T-helper 2 cell treated with Interferon-gamma antibody and Interleukin-4, amounts not matched to agents 5 μg/mL and 100 μg/mL, for 36 hours (primary cell): ENCODE results near the gene BACE1-AS.
"Not testable (repeated sequence)": the region's sequence is repeated elsewhere in the genome, so short reads cannot be mapped to it uniquely, and the experiment has no call there.

Experiments
- DNase-seq: peaks from one replicate; pipeline ENCODE4 v3.0.0; 2021; ENCODE audit warnings: low spot score
- H3K27ac Mint-ChIP-seq: one replicate; pipeline ENCODE4 v1.8.0; 2021; ENCODE audit warnings: mild to moderate bottlenecking, mixed read lengths
- H3K27me3 Mint-ChIP-seq: one replicate; pipeline ENCODE4 v1.8.0; 2021; ENCODE audit warnings: low read depth, mixed read lengths
- H3K36me3 Mint-ChIP-seq: one replicate; pipeline ENCODE4 v1.8.0; 2021; ENCODE audit warnings: low read depth, mixed read lengths
- H3K4me1 Mint-ChIP-seq: one replicate; pipeline ENCODE4 v1.8.0; 2021; ENCODE audit warnings: low read depth, mixed read lengths
- H3K4me3 Mint-ChIP-seq: one replicate; pipeline ENCODE4 v1.8.0; 2022; ENCODE audit warnings: mild to moderate bottlenecking, moderate library complexity, mixed read lengths
- H3K9me3 Mint-ChIP-seq: one replicate; pipeline ENCODE4 v1.8.0; 2021; ENCODE audit warnings: mixed read lengths

BACE1-AS gene

DNA sequence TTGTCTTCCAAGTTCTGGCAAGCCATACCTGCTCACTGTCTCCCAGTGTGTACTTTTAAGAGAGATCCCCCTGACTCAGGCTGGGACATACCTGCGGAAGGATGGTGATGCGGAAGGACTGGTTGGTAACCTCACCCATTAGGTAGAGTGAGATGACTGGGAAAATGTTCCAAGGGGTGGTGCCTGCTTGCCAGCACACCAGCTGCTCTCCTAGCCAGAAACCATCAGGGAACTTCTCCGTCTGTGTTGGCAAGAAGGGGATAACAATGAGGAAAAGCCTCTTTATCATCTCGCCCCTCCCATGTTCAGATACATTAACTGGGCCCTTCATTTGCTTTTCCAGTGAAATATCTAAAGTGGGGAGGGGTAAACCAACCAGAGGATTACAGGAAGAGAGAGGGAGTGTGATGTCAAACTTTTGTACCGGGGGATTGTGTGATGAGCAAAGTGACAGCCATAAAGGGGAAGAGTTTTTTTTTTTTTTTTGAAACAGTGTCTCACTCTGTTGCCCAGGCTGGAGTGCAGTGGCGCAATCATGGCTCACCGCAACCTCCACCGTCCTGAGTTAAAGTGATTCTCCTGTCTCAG, at the start of gene BACE1-AS:
TSS of gene BACE1-AS (plus strand) at position 538 of the 588 bp plus-strand sequence.
- H3K27me3 Mint-ChIP-seq = no peaks in the 10 kb centered on the region
- H3K36me3 Mint-ChIP-seq = peaks cover 2% of the 10 kb centered on the region
- peaks cover 3% of the 10 kb centered on the region for H3K4me1 Mint-ChIP-seq
- no peak within 1 kb of the TSS for H3K27ac Mint-ChIP-seq
- H3K9me3 Mint-ChIP-seq = no peaks in the 10 kb centered on the region
- H3K4me3 Mint-ChIP-seq = no peak within 1 kb of the TSS
- no peak for DNase-seq

DNA sequence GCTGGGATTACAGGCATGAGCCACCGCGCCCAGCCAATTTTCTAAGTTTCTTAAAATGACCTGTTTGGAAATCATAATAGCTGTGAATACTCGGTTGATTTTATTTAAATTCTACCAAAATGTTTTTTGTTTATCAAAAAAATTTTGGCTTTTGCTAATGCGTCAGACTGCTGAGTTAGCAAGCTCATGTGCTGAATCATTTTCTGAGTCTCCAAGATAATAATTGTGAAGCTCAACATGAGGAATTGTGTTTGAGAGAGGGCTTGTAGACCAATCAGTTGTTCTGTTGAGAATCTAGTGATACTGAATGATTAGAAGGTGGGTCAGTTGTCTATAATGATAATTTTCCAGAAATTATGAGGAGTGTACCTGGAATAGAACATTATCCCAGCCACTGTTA, 42.8 kb upstream of the BACE1-AS start:
- H3K27ac Mint-ChIP-seq = no peak overlapping the region
- no peak for DNase-seq
- peaks cover 2% of the 10 kb centered on the region for H3K4me1 Mint-ChIP-seq
- no peaks in the 10 kb centered on the region for H3K27me3 Mint-ChIP-seq
- peaks cover 26% of the 10 kb centered on the region for H3K36me3 Mint-ChIP-seq
- no peaks in the 10 kb centered on the region for H3K9me3 Mint-ChIP-seq
- no peak overlapping the region for H3K4me3 Mint-ChIP-seq

- no peak overlapping the region for H3K4me3 Mint-ChIP-seq
- no peaks in the 10 kb centered on the region for H3K9me3 Mint-ChIP-seq
- DNase-seq = no peak
Observed at GRCh38 chr11:117249571-117249970, 41.6 kb upstream of the BACE1-AS start.

GRCh38 chr11:117251506-117251905, 39.6 kb upstream of the BACE1-AS start:
- H3K9me3 Mint-ChIP-seq = no peaks in the 10 kb centered on the region
- H3K27ac Mint-ChIP-seq = no peak overlapping the region
- peaks cover 19% of the 10 kb centered on the region for H3K36me3 Mint-ChIP-seq
- no peaks in the 10 kb centered on the region for H3K27me3 Mint-ChIP-seq
- no peak overlapping the region for H3K4me3 Mint-ChIP-seq
- DNase-seq = no peak
- peaks cover 4% of the 10 kb centered on the region for H3K4me1 Mint-ChIP-seq

More at GRCh38 chr11:117249571-117249970, 41.6 kb upstream of the BACE1-AS start:
- H3K27ac Mint-ChIP-seq = no peak overlapping the region
- peaks cover 2% of the 10 kb centered on the region for H3K4me1 Mint-ChIP-seq
- H3K27me3 Mint-ChIP-seq = no peaks in the 10 kb centered on the region
- peaks cover 26% of the 10 kb centered on the region for H3K36me3 Mint-ChIP-seq

DNA sequence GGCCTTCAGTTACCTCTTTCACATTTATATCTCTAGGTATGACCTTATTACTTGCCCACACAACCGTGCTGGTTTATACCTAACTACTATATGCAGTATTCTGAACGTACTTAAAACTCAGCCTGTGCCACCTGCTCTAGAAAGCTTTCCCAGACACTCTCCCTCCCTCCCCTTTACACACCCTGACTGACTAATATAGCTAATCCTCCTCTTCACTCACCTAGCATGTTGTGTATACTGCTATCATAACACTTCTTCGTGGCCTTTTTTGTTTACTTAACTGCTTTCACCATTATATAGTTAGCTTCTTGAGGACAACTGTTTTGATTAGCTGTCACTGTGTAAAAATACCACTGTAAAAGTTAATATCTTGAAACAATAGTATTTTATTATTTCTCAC, 35.2 kb upstream of the BACE1-AS start:
- DNase-seq = no peak
- Mint-ChIP-seq H3K9me3 (no peaks in the 10 kb centered on the region), H3K27me3 (no peaks in the 10 kb centered on the region), H3K4me3 (no peak overlapping the region), H3K4me1 (peaks cover 6% of the 10 kb centered on the region), H3K27ac (no peak overlapping the region), H3K36me3 (peaks cover 13% of the 10 kb centered on the region)

DNA sequence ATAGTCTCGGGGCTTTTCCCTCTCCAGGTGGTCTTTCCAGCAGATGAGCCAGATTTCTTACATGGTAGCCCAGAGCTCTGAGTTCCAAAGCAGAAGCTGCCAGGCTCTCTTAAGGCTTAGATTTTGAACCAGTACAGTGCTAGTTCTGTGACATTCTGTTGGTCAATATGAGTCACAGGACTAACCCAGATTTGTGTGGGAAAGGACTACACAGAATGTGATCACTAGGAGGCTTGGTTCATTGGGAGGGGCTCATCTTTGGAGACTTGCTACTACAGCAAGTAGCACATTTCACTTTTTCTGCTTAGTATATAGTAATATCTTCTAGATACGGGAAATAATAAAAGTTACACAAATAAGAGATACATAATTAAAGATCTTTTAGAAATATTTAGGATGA, 34.6 kb upstream of the BACE1-AS start:
- H3K4me3 Mint-ChIP-seq = no peak overlapping the region
- DNase-seq = no peak
- H3K36me3 Mint-ChIP-seq = peaks cover 12% of the 10 kb centered on the region
- no peaks in the 10 kb centered on the region for H3K9me3 Mint-ChIP-seq
- H3K27me3 Mint-ChIP-seq = no peaks in the 10 kb centered on the region
- H3K4me1 Mint-ChIP-seq = peaks cover 5% of the 10 kb centered on the region
- no peak overlapping the region for H3K27ac Mint-ChIP-seq

GRCh38 chr11:117258576-117258975, 32.6 kb upstream of the BACE1-AS start:
- H3K27ac Mint-ChIP-seq = no peak overlapping the region
- H3K4me1 Mint-ChIP-seq = peaks cover 4% of the 10 kb centered on the region
- H3K36me3 Mint-ChIP-seq = peaks cover 12% of the 10 kb centered on the region
- DNase-seq = no peak
- H3K27me3 Mint-ChIP-seq = no peaks in the 10 kb centered on the region
- H3K9me3 Mint-ChIP-seq = no peaks in the 10 kb centered on the region
- no peak overlapping the region for H3K4me3 Mint-ChIP-seq

GRCh38 chr11:117259417-117259816, 31.7 kb upstream of the BACE1-AS start:
- DNase-seq = no peak
- H3K27me3 Mint-ChIP-seq = no peaks in the 10 kb centered on the region
- H3K9me3 Mint-ChIP-seq = no peaks in the 10 kb centered on the region
- no peak overlapping the region for H3K27ac Mint-ChIP-seq
- H3K36me3 Mint-ChIP-seq = peaks cover 9% of the 10 kb centered on the region
- peaks cover 4% of the 10 kb centered on the region for H3K4me1 Mint-ChIP-seq
- no peak overlapping the region for H3K4me3 Mint-ChIP-seq

DNA sequence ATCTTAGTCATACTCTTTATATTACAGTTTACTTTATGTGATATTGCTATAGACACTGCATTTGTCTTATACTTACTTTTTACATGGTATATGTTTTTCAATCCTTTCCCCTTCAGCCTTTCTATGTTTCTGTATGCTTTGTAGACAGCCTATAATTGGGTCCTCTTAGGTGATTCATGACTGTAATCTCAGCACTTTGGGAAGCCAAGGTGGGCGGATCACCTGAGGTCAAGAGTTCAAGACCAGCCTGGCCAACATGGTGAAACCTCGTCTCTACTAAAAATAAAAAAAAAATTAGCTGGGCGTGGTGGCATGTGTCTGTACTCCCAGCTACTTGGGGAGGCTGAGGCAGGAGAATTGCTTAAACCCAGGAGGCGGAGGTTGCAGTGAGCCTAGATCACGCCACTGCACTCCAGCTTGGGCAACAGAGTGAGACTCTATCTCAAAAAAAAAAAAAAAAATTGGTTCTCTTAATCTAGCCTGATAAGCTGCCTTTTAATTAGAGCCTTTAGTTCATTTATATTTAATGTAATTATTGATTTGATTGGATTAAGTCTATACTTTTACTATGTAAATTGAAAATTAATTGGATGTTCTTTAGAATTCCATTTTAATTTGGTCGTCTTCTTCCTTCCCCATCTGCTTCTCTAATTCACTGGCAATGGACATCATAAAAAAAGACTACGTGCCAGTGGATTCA, 26.4 kb upstream of the BACE1-AS start:
- H3K36me3 Mint-ChIP-seq, H3K4me3 Mint-ChIP-seq, DNase-seq, H3K4me1 Mint-ChIP-seq, H3K27ac Mint-ChIP-seq, H3K9me3 Mint-ChIP-seq, H3K27me3 Mint-ChIP-seq: not testable (repeated sequence)

DNA sequence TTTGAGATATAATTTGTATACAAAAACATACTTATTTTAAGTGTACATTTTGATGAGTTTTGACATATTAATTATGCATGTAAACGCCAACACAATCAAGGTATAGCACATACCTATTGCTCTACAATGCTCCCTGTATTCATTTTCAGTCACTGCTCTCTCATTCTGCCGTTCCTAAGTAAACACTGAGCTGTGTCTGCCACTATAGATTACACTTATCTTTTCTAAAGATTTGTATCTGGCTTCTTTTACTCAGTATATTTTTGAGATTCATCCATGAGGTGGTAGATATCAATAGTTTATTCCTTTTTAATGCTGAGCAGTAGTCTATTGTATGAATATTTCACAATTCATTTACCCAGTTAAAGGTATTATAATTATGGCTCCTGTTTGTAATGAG, 25.4 kb upstream of the BACE1-AS start:
- no peaks in the 10 kb centered on the region for H3K9me3 Mint-ChIP-seq
- no peaks in the 10 kb centered on the region for H3K4me1 Mint-ChIP-seq
- no peak overlapping the region for H3K27ac Mint-ChIP-seq
- no peak for DNase-seq
- no peak overlapping the region for H3K4me3 Mint-ChIP-seq
- H3K36me3 Mint-ChIP-seq = peaks cover 5% of the 10 kb centered on the region
- H3K27me3 Mint-ChIP-seq = no peaks in the 10 kb centered on the region

DNA sequence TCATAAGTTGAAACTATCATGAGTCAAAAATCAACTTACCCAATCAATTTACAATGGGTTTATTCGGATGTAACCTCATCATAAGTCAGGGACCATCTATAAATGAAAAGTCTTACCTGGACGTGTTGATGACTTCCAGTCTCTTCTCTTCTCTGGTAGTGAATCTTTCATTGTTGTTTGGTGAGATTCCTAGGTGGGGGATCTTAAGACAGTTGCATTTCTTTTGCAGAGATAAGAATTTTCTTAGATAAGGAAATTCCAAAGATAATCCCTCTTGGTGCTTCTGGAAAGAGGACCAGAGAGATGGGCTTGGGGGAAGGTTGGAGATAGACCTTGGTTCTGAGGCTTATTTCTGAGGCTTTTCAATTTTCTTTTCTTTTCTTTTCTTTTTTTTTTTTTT, 21.3 kb upstream of the BACE1-AS start:
- Mint-ChIP-seq H3K27ac (no peak overlapping the region), H3K4me3 (no peak overlapping the region), H3K4me1 (no peaks in the 10 kb centered on the region), H3K27me3 (no peaks in the 10 kb centered on the region), H3K9me3 (peaks cover 3% of the 10 kb centered on the region), H3K36me3 (peaks cover 12% of the 10 kb centered on the region)
- DNase-seq = no peak

GRCh38 chr11:117271208-117271607, 19.9 kb upstream of the BACE1-AS start:
- peaks cover 3% of the 10 kb centered on the region for H3K9me3 Mint-ChIP-seq
- H3K27me3 Mint-ChIP-seq = no peaks in the 10 kb centered on the region

GRCh38 chr11:117272175-117272574, 19.0 kb upstream of the BACE1-AS start:
- DNase-seq, H3K4me1 Mint-ChIP-seq, H3K4me3 Mint-ChIP-seq, H3K27ac Mint-ChIP-seq, H3K27me3 Mint-ChIP-seq, H3K9me3 Mint-ChIP-seq: not testable (repeated sequence)
- H3K36me3 Mint-ChIP-seq = peaks cover 20% of the 10 kb centered on the region

More at GRCh38 chr11:117271208-117271607, 19.9 kb upstream of the BACE1-AS start:
- no peak overlapping the region for H3K4me3 Mint-ChIP-seq
- H3K36me3 Mint-ChIP-seq = peaks cover 20% of the 10 kb centered on the region
- peaks cover 8% of the 10 kb centered on the region for H3K4me1 Mint-ChIP-seq
- H3K27ac Mint-ChIP-seq = no peak overlapping the region
- DNase-seq = no peak

GRCh38 chr11:117273550-117274289, 17.4 kb upstream of the BACE1-AS start:
- Mint-ChIP-seq H3K4me1 (peaks cover 11% of the 10 kb centered on the region), H3K4me3 (no peak overlapping the region), H3K36me3 (peaks cover 22% of the 10 kb centered on the region), H3K9me3 (peaks cover 3% of the 10 kb centered on the region), H3K27me3 (no peaks in the 10 kb centered on the region), H3K27ac (no peak overlapping the region)
- DNase-seq = no peak
